HG03558 (cell line): Measurements from ENCODE around the gene TAGAP.
A peak's percentile ranks its signal among the peaks of the same experiment; 100 is the strongest.

Experiments used
- ATAC-seq: cut with Tn5 transposase; IDR thresholded peaks from one replicate; pipeline ENCODE4 v1.9.1; 2021; ENCODE audit warnings: moderate number of reproducible peaks; ENCODE audit not compliant: unreplicated experiment; ENCODE audit errors: extremely low read depth

The TAGAP gene

GRCh38 chr6:159044899-159045727, at the start of gene TAGAP:
Gene TAGAP, minus strand, starts transcription at chr6:159044991. Its CDS starts 845 bp downstream, at chr6:159044146.
- peak; percentile 66 for ATAC-seq

GRCh38 chr6:159093609-159094443, 49.0 kb upstream of the TAGAP start:
- ATAC-seq, result no peak

GRCh38 chr6:159092631-159093030, 47.8 kb upstream of the TAGAP start:
- no peak for ATAC-seq

- no peak for ATAC-seq
These were observed 46.0 kb upstream of the TAGAP start for GRCh38 chr6:159090530-159091480.

- ATAC-seq, result no peak
These were observed 45.1 kb upstream of the TAGAP start for GRCh38 chr6:159089909-159090308.

- ATAC-seq, result no peak
These were observed 44.7 kb upstream of the TAGAP start for GRCh38 chr6:159089443-159089842.

- ATAC-seq, result no peak
These were observed 41.3 kb upstream of the TAGAP start for GRCh38 chr6:159086033-159086618.

- ATAC-seq, result no peak
These were observed 40.7 kb upstream of the TAGAP start for GRCh38 chr6:159085396-159085895.

- no peak for ATAC-seq
These were observed 39.8 kb upstream of the TAGAP start for GRCh38 chr6:159084493-159085091.

- ATAC-seq, result no peak
These were observed 38.4 kb upstream of the TAGAP start for GRCh38 chr6:159083146-159083545.

GRCh38 chr6:159082039-159082815, 37.4 kb upstream of the TAGAP start:
- ATAC-seq, result no peak

- no peak for ATAC-seq
These were observed 35.6 kb upstream of the TAGAP start for GRCh38 chr6:159080217-159080976.

GRCh38 chr6:159079367-159079766, 34.6 kb upstream of the TAGAP start:
- ATAC-seq, result no peak

GRCh38 chr6:159077123-159077522, 32.3 kb upstream of the TAGAP start:
- ATAC-seq, result no peak

GRCh38 chr6:159075506-159076228, 30.9 kb upstream of the TAGAP start:
- no peak for ATAC-seq

- no peak for ATAC-seq
These were observed 30.1 kb upstream of the TAGAP start for GRCh38 chr6:159074876-159075275.

GRCh38 chr6:159074120-159074684, 29.4 kb upstream of the TAGAP start:
- ATAC-seq, result no peak
